Common myeloid progenitor, CD34-positive (primary cell): ENCODE data around the gene OR10J1.

Source experiments
- CTCF ChIA-PET: fragments of 350-600 bp; sonication (Branson Sonifier 250); formaldehyde crosslinking; loops from one replicate; lab custom pipeline; 2021; ENCODE audit warnings: antibody characterized with exemption; lab: Charles Lee
- POLR2A ChIA-PET: fragments of 350-600 bp; sonication (Branson Sonifier 250); formaldehyde crosslinking; loops from one replicate; lab custom pipeline; 2021; ENCODE audit warnings: antibody characterized with exemption; lab: Charles Lee
- DNase-seq, 3 donors: peaks; one replicate each; pipeline versions ENCODE4 v3.0.0 to v3.0.0-alpha.2; 2013
- H3K27ac ChIP-seq, 2 experiments: 1 replicate in 1 of 2; 2 replicates in 1 of 2; pipeline ENCODE4 v1.7.0; 2013; ENCODE audit warnings: inconsistent platforms in 2 of 2, low read length in 2 of 2, mild to moderate bottlenecking in 2 of 2, low read depth in 1 of 2, moderate library complexity in 1 of 2; ENCODE audit not compliant: severe bottlenecking in 2 of 2, insufficient read depth in 1 of 2, poor library complexity in 1 of 2
- H3K27me3 ChIP-seq, 5 experiments: replicated peaks in 2 of 5; 1 replicate in 3 of 5; 2 replicates in 2 of 5; pipeline versions ENCODE4 v1.6.1 to v1.7.0; 2013; ENCODE audit warnings: low read length in 4 of 5, mild to moderate bottlenecking in 2 of 5, moderate library complexity in 2 of 5, inconsistent platforms in 1 of 5; ENCODE audit not compliant: insufficient read depth in 5 of 5, control insufficient read depth in 4 of 5
- H3K36me3 ChIP-seq, 4 experiments: 1 replicate in 2 of 4; 2 replicates in 2 of 4; pipeline versions ENCODE4 v1.6.1 to v1.7.0; 2013; ENCODE audit warnings: low read length in 3 of 4, control low read depth in 1 of 4, mild to moderate bottlenecking in 1 of 4; ENCODE audit not compliant: control insufficient read depth in 4 of 4, insufficient read depth in 4 of 4
- H3K4me1 ChIP-seq, 4 experiments: 1 replicate in 3 of 4; 2 replicates in 1 of 4; pipeline versions ENCODE4 v1.6.1 to v1.7.1; 2013; ENCODE audit warnings: low read length in 3 of 4, mild to moderate bottlenecking in 3 of 4, control low read depth in 1 of 4, inconsistent platforms in 1 of 4, moderate library complexity in 1 of 4; ENCODE audit not compliant: control insufficient read depth in 4 of 4, insufficient read depth in 4 of 4; ENCODE audit errors: control extremely low read depth in 1 of 4
- H3K4me3 ChIP-seq, 7 experiments: 1 replicate in 4 of 7; 2 replicates in 3 of 7; pipeline versions ENCODE4 v1.5.1 to v1.7.0; 2013; ENCODE audit warnings: mild to moderate bottlenecking in 7 of 7, low read length in 6 of 7, moderate library complexity in 6 of 7, inconsistent platforms in 2 of 7, low read depth in 2 of 7, control low read depth in 1 of 7; ENCODE audit not compliant: insufficient read depth in 4 of 7, control insufficient read depth in 1 of 7; ENCODE audit errors: extremely low read depth in 1 of 7
- H3K9me3 ChIP-seq, 5 experiments: 1 replicate in 4 of 5; 2 replicates in 1 of 5; pipeline versions ENCODE4 v1.6.1 to v1.7.1; 2013; ENCODE audit warnings: low read length in 4 of 5, mild to moderate bottlenecking in 2 of 5, inconsistent platforms in 1 of 5, low read depth in 1 of 5, moderate library complexity in 1 of 5; ENCODE audit not compliant: control insufficient read depth in 4 of 5, insufficient read depth in 2 of 5; ENCODE audit errors: control extremely low read depth in 1 of 5
- WGBS: methylation state at CpG from one replicate; pipeline ENCODE4 v1.1.5; 2013; ENCODE audit not compliant: insufficient coverage; 5-methylcytosine and 5-hydroxymethylcytosine counted together

Gene OR10J1

GRCh38 chr1:159483501-159483900, 44.0 kb downstream of the OR10J1 start:
- H3K9me3 ChIP-seq: peaks cover 0 to 5% (median 0%) of the 10 kb centered on the region in 5 experiments
- no peak overlapping the region for H3K27ac ChIP-seq
- H3K36me3 ChIP-seq: no peaks in the 10 kb centered on the region
- H3K4me1 ChIP-seq: no peaks in the 10 kb centered on the region
- CTCF ChIA-PET: no interaction called here
- no peaks in the 10 kb centered on the region for H3K27me3 ChIP-seq
- 100% methylated on average over 1 of the region's 4 CpGs for WGBS
- POLR2A ChIA-PET: no interaction called here
- DNase-seq: no peak
- H3K4me3 ChIP-seq: no peak overlapping the region
